ENCODE results near the gene SIAH1.

- TF ChIP-seq SP7 (tag by site-specific recombination; IDR thresholded peaks at IDR 0.05) (no peak), SP3 (tag by site-specific recombination; IDR thresholded peaks at IDR 0.05) (no peak), ZNF184 (tag by site-specific recombination; IDR thresholded peaks at IDR 0.05) (no peak), ZNF768 (tag by site-specific recombination; IDR thresholded peaks at IDR 0.05) (0 out of 2 replicates have a peak, but pooled peaks have one; percentile 50)
Observed at GRCh38 chr16:48383877-48384519, 1.2 kb downstream of the SIAH1 start.
